HAP-1 (cell line): ENCODE data around the gene NOMO2.
"Not testable (repeated sequence)": the region's sequence is repeated elsewhere in the genome, so short reads cannot be mapped to it uniquely, and the experiment has no call there.

Experiments used
- DNase-seq, 2 experiments: peaks; one replicate each; pipeline ENCODE4 v3.0.0-alpha.2; 2016 to 2020; ENCODE audit warnings: low spot score in 2 of 2
- H3K27me3 ChIP-seq: fragments of 250-450 bp; sonication (Bioruptor Pico); 2 replicates; pipeline ENCODE4 v1.5.1; 2020; ENCODE audit warnings: low read depth, mild to moderate bottlenecking, moderate library complexity
- H3K36me3 ChIP-seq: fragments of 250-450 bp; sonication (Bioruptor Pico); replicated peaks from 2 replicates; pipeline ENCODE4 v1.5.1; 2020; ENCODE audit warnings: mild to moderate bottlenecking
- H3K4me1 ChIP-seq: fragments of 250-450 bp; sonication (Bioruptor Pico); 2 replicates; pipeline ENCODE4 v1.5.1; 2020; ENCODE audit warnings: mild to moderate bottlenecking
- H3K4me3 ChIP-seq: fragments of 250-450 bp; sonication (Bioruptor Pico); 2 replicates; pipeline ENCODE4 v1.5.1; 2020; ENCODE audit warnings: mild to moderate bottlenecking, moderate library complexity
- H3K9me3 ChIP-seq: fragments of 250-450 bp; sonication (Bioruptor Pico); 2 replicates; pipeline ENCODE4 v1.5.1; 2020; ENCODE audit warnings: mild to moderate bottlenecking, moderate library complexity
- in situ Hi-C: fragments of 300-500 bp; cut with MboI; formaldehyde crosslinking; loops from 3 replicates; pipeline ENCODE4 v1.14.3; 2020; ENCODE audit warnings: low sequenced_read_pairs, inconsistent platforms, mixed read lengths

The NOMO2 gene, protein sequence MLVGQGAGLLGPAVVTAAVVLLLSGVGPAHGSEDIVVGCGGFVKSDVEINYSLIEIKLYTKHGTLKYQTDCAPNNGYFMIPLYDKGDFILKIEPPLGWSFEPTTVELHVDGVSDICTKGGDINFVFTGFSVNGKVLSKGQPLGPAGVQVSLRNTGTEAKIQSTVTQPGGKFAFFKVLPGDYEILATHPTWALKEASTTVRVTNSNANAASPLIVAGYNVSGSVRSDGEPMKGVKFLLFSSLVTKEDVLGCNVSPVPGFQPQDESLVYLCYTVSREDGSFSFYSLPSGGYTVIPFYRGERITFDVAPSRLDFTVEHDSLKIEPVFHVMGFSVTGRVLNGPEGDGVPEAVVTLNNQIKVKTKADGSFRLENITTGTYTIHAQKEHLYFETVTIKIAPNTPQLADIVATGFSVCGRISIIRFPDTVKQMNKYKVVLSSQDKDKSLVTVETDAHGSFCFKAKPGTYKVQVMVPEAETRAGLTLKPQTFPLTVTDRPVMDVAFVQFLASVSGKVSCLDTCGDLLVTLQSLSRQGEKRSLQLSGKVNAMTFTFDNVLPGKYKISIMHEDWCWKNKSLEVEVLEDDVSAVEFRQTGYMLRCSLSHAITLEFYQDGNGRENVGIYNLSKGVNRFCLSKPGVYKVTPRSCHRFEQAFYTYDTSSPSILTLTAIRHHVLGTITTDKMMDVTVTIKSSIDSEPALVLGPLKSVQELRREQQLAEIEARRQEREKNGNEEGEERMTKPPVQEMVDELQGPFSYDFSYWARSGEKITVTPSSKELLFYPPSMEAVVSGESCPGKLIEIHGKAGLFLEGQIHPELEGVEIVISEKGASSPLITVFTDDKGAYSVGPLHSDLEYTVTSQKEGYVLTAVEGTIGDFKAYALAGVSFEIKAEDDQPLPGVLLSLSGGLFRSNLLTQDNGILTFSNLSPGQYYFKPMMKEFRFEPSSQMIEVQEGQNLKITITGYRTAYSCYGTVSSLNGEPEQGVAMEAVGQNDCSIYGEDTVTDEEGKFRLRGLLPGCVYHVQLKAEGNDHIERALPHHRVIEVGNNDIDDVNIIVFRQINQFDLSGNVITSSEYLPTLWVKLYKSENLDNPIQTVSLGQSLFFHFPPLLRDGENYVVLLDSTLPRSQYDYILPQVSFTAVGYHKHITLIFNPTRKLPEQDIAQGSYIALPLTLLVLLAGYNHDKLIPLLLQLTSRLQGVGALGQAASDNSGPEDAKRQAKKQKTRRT

DNA sequence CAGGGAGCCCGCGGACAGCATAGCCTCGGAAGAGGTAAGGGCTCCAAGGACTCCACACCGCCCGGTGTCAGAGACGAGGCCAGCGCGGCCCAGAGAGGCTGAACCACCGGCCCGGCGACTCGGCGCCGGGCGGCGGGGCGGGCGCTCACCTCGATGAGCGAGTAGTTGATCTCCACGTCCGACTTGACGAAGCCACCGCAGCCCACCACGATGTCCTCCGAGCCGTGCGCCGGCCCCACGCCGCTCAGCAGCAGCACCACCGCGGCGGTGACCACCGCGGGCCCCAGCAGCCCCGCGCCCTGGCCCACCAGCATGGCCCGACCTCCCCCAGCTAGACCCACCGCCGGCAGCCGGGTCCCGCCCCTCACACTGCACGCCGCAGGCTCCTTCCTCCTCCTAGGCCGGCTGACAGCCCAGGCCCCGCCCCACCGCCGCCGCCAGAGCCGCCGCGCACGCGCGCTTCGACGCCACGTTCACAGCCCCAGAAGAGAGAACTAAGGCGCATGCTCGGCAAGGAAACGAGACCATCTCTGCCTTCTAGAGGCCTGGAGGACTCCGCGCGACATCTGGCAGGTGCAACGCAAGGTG, at the start of gene NOMO2:
Gene NOMO2, minus strand, starts transcription at position 371 of the 588 bp plus-strand sequence. Its CDS starts 57 bp downstream, at position 314.
- H3K36me3 ChIP-seq, H3K27me3 ChIP-seq, in situ Hi-C loops, H3K9me3 ChIP-seq, H3K4me1 ChIP-seq: not testable (repeated sequence)
- peak within 1 kb of the TSS; percentile 21 for H3K4me3 ChIP-seq
- DNase-seq: peak in 1 of 2 experiments; percentile 91

DNA sequence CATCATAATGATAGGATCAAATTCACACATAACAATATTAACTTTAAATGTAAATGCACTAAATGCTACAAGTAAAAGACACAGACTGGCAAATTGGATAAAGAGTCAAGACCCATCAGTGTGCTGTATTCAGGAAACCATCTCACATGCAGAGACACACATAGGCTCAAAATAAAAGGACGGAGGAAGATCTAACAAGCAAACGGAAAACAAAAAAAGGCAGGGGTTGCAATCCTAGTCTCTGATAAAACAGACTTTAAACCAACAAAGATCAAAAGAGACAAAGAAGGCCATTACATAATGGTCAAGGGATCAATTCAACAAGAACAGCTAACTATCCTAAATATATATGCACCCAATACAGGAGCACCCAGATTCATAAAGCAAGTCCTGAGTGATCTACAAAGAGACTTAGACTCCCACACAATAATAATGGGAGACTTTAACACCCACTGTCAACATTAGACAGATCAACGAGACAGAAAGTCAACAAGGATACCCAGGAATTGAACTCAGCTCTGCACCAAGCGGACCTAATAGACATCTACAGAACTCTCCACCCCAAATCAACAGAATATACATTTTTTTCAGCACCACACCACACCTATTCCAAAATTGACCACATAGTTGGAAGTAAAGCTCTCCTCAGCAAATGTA, 48.4 kb upstream of the NOMO2 start:
- H3K27me3 ChIP-seq, H3K4me3 ChIP-seq, H3K9me3 ChIP-seq, in situ Hi-C loops, H3K36me3 ChIP-seq, H3K4me1 ChIP-seq, DNase-seq: not testable (repeated sequence)

DNA sequence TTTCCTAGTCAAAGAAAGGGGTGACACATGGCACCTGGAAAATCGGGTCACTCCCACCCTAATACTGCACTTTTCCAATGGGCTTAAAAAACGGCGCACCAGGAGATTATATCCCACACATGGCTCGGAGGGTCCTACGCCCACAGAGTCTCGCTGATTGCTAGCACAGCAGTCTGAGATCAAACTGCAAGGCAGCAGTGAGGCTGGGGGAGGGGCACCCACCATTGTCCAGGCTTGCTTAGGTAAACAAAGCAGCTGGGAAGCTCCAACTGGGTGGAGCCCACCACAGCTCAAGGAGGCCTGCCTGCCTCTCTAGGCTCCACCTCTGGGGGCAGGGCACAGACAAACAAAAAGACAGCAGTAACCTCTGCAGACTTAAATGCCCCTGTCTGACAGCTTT, 46.4 kb upstream of the NOMO2 start:
- H3K27me3 ChIP-seq, in situ Hi-C loops, H3K9me3 ChIP-seq, H3K4me3 ChIP-seq, H3K36me3 ChIP-seq, H3K4me1 ChIP-seq: not testable (repeated sequence)
- DNase-seq: peak in 1 of 2 experiments; percentile 80

DNA sequence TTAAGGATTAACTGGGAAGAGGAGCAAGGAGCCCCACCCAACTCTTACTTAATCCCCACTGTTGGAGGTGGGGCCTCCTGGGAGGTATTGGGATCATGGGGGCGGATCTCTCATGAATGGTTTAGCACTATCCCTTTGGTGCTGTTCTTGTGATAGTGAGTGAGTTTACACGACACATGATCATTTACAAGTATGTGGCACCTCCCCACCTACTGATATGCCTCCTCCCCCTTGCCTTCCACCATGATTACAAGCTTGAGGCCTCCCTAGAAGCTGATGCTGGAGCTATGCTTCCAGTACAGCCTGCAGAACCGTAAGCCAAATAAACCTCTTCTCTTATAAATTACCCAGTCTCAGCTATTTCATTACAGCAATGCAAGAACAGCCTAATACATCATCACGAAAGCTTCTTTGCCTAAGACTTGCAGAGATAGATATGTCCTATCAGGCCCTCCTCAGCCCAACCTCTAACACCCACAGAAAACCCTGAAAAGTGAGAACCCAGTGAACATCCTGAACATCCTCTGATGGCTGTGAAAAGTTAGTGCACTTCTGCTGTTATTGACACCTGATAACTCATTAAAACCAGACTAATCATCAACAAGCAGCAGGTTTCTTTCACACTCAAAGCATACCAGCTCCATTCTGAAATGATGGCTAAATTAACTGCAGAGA, 41.8 kb upstream of the NOMO2 start:
- H3K36me3 ChIP-seq, H3K27me3 ChIP-seq, in situ Hi-C loops, H3K9me3 ChIP-seq, DNase-seq, H3K4me1 ChIP-seq, H3K4me3 ChIP-seq: not testable (repeated sequence)

DNA sequence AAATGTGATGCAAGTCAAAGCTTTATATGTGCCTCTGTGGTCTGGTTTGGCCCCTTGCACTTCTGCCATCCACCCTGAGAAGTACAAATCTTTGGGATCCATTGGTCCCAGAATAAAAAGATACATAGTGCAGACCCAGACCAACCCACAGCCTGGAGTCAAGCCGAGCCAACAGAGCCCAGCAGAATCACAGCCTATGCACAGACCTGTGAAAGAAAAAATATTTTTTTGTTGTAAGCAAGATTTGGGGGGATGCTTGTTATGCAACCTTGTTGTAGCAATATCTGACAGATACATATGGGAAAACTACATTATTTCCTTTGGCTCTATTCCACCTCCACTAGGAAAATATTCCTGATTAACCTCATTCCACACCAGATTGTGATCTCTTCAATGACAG, 36.7 kb upstream of the NOMO2 start:
- H3K27me3 ChIP-seq, in situ Hi-C loops: not testable (repeated sequence)

DNA sequence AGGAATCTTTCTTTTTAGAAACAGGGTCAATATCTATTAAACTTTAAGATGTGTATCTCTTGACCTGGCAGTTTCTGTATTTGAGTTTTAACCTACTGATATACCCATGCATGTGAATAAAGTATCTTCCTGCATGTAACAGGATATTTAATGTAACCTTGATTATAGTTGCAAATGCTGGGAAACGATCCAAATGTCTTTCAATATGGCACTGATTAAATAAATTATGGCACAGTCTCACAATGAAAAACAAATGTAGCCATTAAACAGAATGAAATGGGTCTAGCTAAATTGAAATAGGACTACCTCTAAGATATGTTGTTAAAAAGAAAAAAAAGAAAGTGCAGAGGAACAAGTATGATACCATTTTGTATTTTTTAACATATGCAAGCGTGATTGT, 35.8 kb upstream of the NOMO2 start:
- H3K36me3 ChIP-seq, H3K9me3 ChIP-seq, H3K4me1 ChIP-seq, DNase-seq, H3K4me3 ChIP-seq, H3K27me3 ChIP-seq, in situ Hi-C loops: not testable (repeated sequence)

More for the DNA sequence above, 36.7 kb upstream of the NOMO2 start:
- not testable (repeated sequence) for H3K36me3 ChIP-seq, DNase-seq, H3K9me3 ChIP-seq, H3K4me1 ChIP-seq, H3K4me3 ChIP-seq

DNA sequence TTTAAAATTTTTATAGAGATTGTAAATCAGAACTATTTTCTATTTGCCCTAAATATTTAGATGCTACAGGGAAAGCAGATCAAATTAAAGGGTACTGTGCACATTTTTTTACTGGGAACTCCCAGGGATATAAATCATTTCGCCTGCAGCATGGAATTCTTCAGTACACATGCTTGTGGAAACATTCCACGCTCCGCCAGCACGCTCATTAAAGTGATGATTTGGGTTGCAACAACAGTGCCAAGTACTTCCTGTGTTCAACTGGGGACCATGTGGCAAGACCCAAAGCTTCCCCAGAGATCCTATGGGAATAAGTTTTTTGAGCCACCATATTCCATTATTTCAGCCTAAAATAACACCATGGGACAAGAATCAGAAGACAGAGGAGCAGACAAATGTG, 35.4 kb upstream of the NOMO2 start:
- H3K4me1 ChIP-seq, H3K4me3 ChIP-seq, H3K27me3 ChIP-seq, H3K36me3 ChIP-seq, H3K9me3 ChIP-seq, DNase-seq, in situ Hi-C loops: not testable (repeated sequence)

DNA sequence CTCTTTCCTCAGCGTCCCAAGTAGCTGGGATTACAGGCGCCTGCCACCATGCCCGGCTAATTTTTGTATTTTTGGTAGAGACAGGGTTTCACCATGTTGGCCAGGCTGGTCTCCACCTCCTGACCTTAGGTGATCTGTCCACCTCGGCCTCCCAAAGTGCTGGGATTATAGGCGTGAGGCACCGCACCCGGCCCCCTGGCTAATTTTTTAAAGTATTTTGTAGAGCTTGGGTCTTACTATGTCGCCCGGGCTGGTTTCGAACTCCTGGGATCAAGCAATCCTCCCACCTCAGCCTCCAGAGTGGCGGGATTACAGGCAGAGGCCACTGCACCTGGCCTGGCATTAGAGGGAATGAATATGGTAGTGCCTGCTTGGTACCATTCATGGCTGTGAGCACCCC, 33.9 kb upstream of the NOMO2 start:
- H3K4me1 ChIP-seq, H3K9me3 ChIP-seq, H3K36me3 ChIP-seq, DNase-seq, H3K27me3 ChIP-seq, H3K4me3 ChIP-seq, in situ Hi-C loops: not testable (repeated sequence)

DNA sequence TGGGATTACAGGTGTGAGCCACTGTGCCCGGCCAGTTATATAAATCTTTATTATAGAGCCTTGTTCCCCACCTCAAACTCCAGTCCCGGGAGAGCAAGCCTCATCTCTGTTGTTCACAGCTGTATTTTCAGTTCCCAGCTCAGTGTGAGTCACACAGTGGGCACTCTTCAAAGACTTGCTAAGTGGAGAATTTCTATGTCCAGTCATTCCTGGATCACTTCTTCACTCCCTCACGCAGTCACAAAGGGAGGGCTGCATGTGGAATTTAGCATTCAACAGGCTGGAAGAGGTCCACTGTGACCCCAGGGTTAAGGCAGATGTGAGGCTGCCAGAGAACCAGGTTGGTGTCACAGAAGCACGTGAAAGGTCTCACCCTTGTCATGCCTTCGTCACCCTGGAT, 33.0 kb upstream of the NOMO2 start:
- in situ Hi-C loops: not testable (repeated sequence)

DNA sequence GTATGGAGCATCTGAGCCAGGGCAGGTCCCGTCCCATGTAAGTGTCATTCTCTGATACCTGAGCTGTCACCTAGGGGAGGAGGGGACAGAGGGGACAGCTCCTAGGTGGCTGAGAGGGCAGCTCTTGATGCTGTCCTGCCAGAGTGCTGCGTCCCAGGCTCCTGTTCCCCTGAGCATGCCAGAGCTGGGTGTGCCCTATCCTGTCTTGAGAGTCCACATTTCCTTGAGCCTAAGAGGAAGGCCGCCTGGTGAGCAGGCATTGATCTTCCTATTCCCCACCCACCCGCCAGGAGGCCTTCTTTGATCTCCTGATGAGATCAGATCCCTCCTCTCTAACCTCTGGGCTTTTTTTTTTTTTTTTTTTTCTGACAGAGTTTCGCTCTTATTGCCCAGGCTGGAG, 32.0 kb upstream of the NOMO2 start:
- H3K4me1 ChIP-seq, H3K9me3 ChIP-seq, H3K27me3 ChIP-seq, in situ Hi-C loops, H3K36me3 ChIP-seq, DNase-seq, H3K4me3 ChIP-seq: not testable (repeated sequence)

More for the DNA sequence above, 33.0 kb upstream of the NOMO2 start:
- not testable (repeated sequence) for H3K9me3 ChIP-seq, H3K36me3 ChIP-seq, H3K4me3 ChIP-seq, H3K27me3 ChIP-seq, DNase-seq, H3K4me1 ChIP-seq

DNA sequence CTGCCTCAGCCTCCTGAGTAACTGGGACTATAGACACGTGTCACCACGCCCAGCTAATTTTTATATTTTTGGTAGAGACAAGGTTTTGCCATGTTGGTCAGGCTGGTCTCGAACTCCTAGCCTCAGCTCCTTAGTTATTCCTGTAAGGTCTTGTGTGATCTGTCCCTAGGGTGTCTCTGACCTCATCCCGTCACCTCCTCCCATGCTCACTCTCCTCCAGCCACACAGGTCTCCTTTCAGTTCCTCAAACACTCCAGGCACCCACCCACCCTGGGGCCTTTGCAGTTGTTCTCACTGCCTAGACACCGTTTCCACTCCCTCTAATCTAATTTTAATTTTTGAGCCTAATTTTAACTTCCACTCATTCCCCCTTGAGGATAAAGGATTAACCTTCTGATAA, 31.1 kb upstream of the NOMO2 start:
- H3K9me3 ChIP-seq, in situ Hi-C loops, H3K27me3 ChIP-seq, DNase-seq, H3K4me3 ChIP-seq, H3K4me1 ChIP-seq, H3K36me3 ChIP-seq: not testable (repeated sequence)

DNA sequence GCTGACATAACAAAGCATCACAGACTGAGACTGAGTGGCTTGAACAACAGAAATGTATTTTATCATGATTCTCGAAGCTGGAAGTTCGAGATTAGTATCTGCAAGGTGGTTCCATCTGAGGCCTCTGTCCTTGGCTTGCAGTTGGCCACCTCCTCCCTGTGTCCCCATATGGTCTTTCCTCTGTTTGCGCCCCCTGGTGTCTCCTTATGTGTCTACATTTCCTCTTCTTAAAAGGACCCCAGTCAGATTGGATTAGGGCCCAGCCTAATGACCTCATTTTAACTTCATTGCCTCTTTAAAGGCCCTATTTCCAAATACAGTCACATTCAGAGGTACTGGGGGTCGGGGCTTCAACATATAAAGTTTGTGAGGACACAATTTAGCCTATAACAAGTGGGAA, 30.0 kb upstream of the NOMO2 start:
- H3K27me3 ChIP-seq, H3K9me3 ChIP-seq, H3K36me3 ChIP-seq, in situ Hi-C loops, H3K4me3 ChIP-seq, H3K4me1 ChIP-seq: not testable (repeated sequence)
- DNase-seq: peak; percentile 35 to 79

DNA sequence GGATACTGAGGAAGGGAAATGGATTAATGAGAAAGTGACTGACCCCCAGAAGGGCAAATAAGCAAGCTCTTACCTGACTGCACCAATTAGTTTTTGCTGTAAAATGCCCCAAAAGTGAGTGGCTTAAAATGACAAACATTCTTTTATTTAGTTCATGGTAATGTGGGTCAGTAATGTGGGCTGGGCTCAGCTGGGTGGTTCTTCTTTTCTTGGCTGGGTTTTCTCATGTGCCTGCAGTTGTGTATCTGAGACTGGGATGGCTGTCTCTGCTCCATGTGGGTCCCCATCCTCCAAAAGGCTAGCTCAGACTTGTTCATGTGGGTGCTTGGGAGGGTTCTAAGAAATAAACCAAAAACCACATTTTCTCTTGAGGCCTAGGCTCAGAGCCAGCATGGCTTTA, 29.5 kb upstream of the NOMO2 start:
- H3K36me3 ChIP-seq, DNase-seq, H3K4me1 ChIP-seq, in situ Hi-C loops, H3K4me3 ChIP-seq, H3K9me3 ChIP-seq, H3K27me3 ChIP-seq: not testable (repeated sequence)
